Measurements from ENCODE around the gene UFC1. TPM values are rescaled to one million over a fixed set of nuclear protein-coding genes. Genes with fewer than 3 reads are reported as not detected.
A peak's percentile ranks its signal among the peaks of the same experiment; 100 is the strongest.

UFC1 gene
- total and polyA plus RNA-seq, 4 donors = 64.2 to 184 (median 107) TPM

DNA sequence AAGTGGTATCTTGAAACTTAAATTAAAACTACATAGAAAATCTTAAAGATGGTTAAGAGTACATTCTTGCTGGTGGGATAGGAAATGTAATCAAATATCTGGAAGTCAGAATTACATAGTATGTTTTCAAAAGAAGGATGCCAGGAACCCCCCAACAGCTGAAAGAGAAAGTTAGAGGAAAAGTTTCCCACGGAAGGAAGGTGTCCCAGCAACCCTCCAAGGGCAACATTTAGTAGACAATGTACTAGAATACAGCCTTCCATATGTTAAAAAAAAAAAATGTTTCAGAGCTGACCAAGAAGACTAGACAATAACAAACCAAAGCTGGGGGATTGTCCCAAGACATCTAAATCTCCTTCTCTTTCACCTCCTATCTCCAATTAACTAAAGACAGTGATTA is 23.5 kb upstream of the UFC1 start:
- Histone ChIP-seq H3K4me1 (ENCODE audit: control insufficient read depth in 1 of 2, insufficient read depth in 2 of 2, low read length in 2 of 2) (no peaks in the 10 kb centered on the region), H3K36me3 (ENCODE audit: control insufficient read depth in 1 of 2, insufficient read depth in 2 of 2, low read length in 1 of 2) (no peaks in the 10 kb centered on the region), H3K27me3 (ENCODE audit: control insufficient read depth in 1 of 2, insufficient read depth in 2 of 2, low read length in 1 of 2) (no peaks in the 10 kb centered on the region), H3K27ac (ENCODE audit: low read depth in 1 of 2, low read length in 2 of 2) (no peak overlapping the region), H3K9me3 (ENCODE audit: control insufficient read depth, low read length) (no peaks in the 10 kb centered on the region), H3K4me3 (ENCODE audit: low read length in 2 of 2) (no peak overlapping the region)
- intact Hi-C loops (cut with DNase I) = no loop called here
- DNase-seq = no peak
- ATAC-seq (ENCODE audit: low FRiP score) = no peak
- WGBS, 2 donors = 19 to 23% methylated on average over 1 of the region's 1 CpG

DNA sequence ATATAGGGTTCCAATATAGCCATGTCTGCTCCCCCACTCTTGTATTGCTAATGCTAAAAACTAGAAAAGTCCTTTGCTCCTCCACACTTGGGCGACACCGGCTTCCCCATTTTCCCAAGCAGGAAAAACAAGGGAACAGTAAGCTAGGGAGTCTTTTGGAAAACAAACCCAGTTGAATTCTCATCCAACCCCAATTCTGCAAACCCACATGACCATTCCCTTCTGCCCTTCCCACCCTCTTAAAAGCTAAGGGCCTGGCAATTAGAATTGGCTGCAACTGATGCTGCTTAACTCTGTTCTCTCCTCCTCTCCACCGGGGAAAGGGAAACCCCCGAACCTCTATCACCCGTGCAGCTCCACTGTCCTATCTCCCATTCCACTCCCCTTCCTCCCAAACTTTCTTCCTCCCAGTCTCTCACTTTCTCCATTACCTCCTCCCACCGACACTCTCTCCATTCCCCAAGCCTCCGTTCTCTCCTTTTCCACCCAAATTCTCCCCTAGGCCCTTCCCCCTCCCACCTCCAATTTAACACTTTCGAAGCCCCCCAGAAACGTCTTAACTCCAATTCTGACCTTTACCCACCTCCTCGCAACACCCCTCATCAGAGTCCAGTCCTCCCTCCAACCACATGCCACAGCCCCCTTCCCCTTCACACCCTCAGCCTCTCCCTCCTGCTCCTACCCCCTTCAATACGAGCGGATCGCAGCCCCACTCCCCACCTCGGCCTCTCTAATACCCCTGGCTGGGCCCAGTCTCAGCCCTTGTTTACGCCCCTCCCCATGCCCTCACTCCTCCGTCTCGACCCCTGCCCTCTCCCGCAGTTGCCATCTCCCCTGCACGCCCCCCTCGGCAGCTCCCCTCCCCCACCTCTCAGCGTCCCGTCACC is 22.0 kb upstream of the UFC1 start:
- Histone ChIP-seq H3K4me1 (ENCODE audit: control insufficient read depth in 1 of 2, insufficient read depth in 2 of 2, low read length in 2 of 2) (no peaks in the 10 kb centered on the region), H3K4me3 (ENCODE audit: low read length in 2 of 2) (peak overlapping the region; percentile 61 to 92), H3K9me3 (ENCODE audit: control insufficient read depth, low read length) (no peaks in the 10 kb centered on the region), H3K27ac (ENCODE audit: low read depth in 1 of 2, low read length in 2 of 2) (peak overlapping the region in 1 of 2 donors; percentile 79), H3K27me3 (ENCODE audit: control insufficient read depth in 1 of 2, insufficient read depth in 2 of 2, low read length in 1 of 2) (no peaks in the 10 kb centered on the region), H3K36me3 (ENCODE audit: control insufficient read depth in 1 of 2, insufficient read depth in 2 of 2, low read length in 1 of 2) (no peaks in the 10 kb centered on the region)
- DNase-seq (no peak), ATAC-seq (ENCODE audit: low FRiP score) (peak; percentile 48)
- WGBS, 2 donors = 1% methylated on average over 22 of the region's 22 CpGs
- intact Hi-C loops (cut with DNase I) = loop anchor here (2.0 kb wide), 2 partner anchors 21 to 27 kb away; partner anchors contain the start of genes UFC1 (in 1 of the 2) and USP21 (in 1 of the 2)

DNA sequence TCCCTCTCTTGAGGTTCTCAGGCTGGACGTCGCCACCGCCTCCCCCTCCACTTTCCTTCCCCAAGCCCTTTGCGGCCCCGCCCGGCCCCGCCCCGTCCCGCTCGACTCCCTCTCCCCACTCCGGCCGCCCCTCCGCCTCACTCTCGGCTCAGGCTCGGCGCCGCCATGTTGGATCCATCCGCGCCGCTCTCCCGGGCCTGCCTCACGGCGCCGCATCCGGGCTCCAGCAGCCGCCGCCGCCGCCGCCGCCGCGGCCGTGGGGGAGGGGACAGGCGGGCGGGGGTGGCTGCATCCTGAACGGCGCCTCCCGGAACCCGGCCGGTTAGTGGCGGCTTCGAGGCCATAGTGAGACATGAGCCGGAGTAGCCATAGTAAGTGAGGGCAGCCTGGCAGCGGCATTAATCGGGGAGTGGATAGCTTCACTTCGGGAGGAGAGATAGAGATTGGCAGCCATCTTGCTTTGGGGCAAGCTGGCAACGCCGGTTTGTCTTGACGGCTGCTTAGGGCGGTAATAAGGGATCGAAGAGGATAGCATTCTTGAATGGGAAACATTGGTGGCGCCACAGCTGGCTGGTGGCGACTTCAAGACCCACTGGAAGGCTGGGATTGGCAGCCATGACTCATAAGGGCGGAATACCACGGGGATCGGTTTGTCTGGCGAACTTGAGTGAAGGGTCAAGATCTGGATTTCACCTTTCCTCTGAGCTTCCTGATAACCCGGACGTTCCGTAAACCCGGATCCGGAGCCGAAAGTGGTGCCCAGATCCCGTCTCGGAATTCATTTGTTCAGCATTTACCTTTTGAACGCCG is 21.2 kb upstream of the UFC1 start, which contains the start of gene DEDD:
DEDD (minus strand) TSS at position 258 of the 810 bp plus-strand sequence. CDS start 8,205 bp downstream, outside the sequence.
- intact Hi-C loops (cut with DNase I) = loop anchor here (2.0 kb wide), 2 partner anchors 20 to 26 kb away; partner anchors contain the start of genes UFC1 (in 1 of the 2) and USP21 (in 1 of the 2)
- H3K4me1 ChIP-seq (ENCODE audit: control insufficient read depth in 1 of 2, insufficient read depth in 2 of 2, low read length in 2 of 2) = no peaks in the 10 kb centered on the region
- H3K27me3 ChIP-seq (ENCODE audit: control insufficient read depth in 1 of 2, insufficient read depth in 2 of 2, low read length in 1 of 2) = no peaks in the 10 kb centered on the region
- no peaks in the 10 kb centered on the region for H3K36me3 ChIP-seq (ENCODE audit: control insufficient read depth in 1 of 2, insufficient read depth in 2 of 2, low read length in 1 of 2)
- H3K9me3 ChIP-seq (ENCODE audit: control insufficient read depth, low read length) = no peaks in the 10 kb centered on the region
- 0 to 1% methylated on average over 51 to 68 of the region's 68 CpGs for WGBS, 2 donors
- ATAC-seq (ENCODE audit: low FRiP score) (peak; percentile 95), DNase-seq (peak; percentile 96 to 97)
- peak within 1 kb of the TSS; percentile 63 to 79 for H3K27ac ChIP-seq (ENCODE audit: low read depth in 1 of 2, low read length in 2 of 2)
- peak within 1 kb of the TSS; percentile 61 to 92 for H3K4me3 ChIP-seq (ENCODE audit: low read length in 2 of 2)

DNA sequence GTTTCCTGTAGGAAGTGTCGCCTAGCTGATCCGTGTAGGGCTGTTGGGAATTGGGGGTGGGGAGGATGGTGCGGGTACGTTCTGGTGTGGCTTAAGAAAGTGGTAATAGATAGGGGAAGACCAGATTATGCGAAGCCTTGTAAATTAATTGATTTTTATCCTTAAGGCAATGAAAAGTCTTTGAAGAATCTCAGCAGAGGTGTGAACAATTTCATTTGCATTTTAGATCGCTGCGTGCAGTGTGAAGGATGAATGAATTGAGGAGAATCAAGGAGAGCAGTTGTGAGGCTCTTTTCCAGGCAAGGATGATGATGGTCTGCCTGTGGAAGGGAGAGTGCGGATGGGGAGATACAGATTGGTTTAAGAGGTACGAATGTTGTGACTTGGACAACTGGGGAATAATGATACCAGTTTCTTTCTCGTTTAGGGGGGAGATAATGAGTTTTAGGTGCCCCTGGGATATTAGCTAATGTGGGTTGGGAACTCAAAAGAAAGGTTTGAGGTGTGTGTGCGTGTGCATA is 20.5 kb upstream of the UFC1 start:
- 2 to 3% methylated on average over 11 of the region's 11 CpGs for WGBS, 2 donors
- Histone ChIP-seq H3K27me3 (ENCODE audit: control insufficient read depth in 1 of 2, insufficient read depth in 2 of 2, low read length in 1 of 2) (no peaks in the 10 kb centered on the region), H3K27ac (ENCODE audit: low read depth in 1 of 2, low read length in 2 of 2) (peak overlapping the region; percentile 63 to 79), H3K4me3 (ENCODE audit: low read length in 2 of 2) (peak overlapping the region; percentile 61 to 92), H3K9me3 (ENCODE audit: control insufficient read depth, low read length) (no peaks in the 10 kb centered on the region), H3K36me3 (ENCODE audit: control insufficient read depth in 1 of 2, insufficient read depth in 2 of 2, low read length in 1 of 2) (no peaks in the 10 kb centered on the region), H3K4me1 (ENCODE audit: control insufficient read depth in 1 of 2, insufficient read depth in 2 of 2, low read length in 2 of 2) (no peaks in the 10 kb centered on the region)
- DNase-seq (no peak), ATAC-seq (ENCODE audit: low FRiP score) (no peak)
- intact Hi-C loops (cut with DNase I) = loop anchor here (2.0 kb wide), 2 partner anchors 20 to 26 kb away; partner anchors contain the start of genes UFC1 (in 1 of the 2) and USP21 (in 1 of the 2)

DNA sequence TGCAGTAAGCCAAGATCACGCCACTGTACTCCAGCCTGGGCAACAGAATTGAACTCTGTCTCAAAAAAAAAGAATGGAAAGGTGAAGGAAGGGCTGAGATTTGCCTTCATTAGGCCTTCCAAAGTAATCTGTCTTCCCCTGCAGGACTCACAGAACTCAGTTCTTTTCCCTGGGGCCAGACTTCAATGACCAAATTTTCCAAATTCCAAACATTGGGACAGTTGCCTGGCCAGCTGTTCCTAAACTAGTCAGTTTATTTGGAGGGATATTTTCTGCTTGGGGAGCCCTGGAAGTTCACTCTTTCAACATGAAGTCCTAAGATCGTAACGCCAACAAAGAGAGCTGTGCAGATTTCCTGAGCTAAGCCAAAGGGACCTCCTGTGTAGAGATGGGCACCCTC is 15.9 kb upstream of the UFC1 start:
- H3K4me3 ChIP-seq (ENCODE audit: low read length in 2 of 2) = no peak overlapping the region
- no peaks in the 10 kb centered on the region for H3K9me3 ChIP-seq (ENCODE audit: control insufficient read depth, low read length)
- H3K4me1 ChIP-seq (ENCODE audit: control insufficient read depth in 1 of 2, insufficient read depth in 2 of 2, low read length in 2 of 2) = no peaks in the 10 kb centered on the region
- WGBS, 2 donors = 55 to 65% methylated on average over 3 of the region's 3 CpGs
- H3K36me3 ChIP-seq (ENCODE audit: control insufficient read depth in 1 of 2, insufficient read depth in 2 of 2, low read length in 1 of 2) = no peaks in the 10 kb centered on the region
- DNase-seq (no peak), ATAC-seq (ENCODE audit: low FRiP score) (no peak)
- no peak overlapping the region for H3K27ac ChIP-seq (ENCODE audit: low read depth in 1 of 2, low read length in 2 of 2)
- intact Hi-C loops (cut with DNase I) = no loop called here
- H3K27me3 ChIP-seq (ENCODE audit: control insufficient read depth in 1 of 2, insufficient read depth in 2 of 2, low read length in 1 of 2) = no peaks in the 10 kb centered on the region

DNA sequence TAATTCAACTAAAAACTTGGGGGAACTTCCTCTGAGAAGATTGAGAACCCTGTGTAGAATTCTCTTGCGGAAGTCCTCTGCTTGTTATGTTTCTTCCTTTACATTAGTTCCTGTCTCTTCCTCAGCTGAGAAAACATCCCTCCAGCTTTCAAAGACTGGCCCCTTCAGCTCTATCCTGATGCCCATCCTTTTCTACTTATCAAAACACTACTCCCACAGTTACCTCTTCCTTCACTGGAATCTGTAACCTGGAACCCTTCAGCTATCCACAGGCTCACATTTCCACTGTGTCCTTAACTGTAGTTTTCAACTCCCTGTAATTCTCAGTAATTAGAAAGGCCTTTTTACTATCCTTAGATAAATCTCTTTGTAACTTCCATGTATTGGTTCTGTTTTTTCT is 15.3 kb upstream of the UFC1 start:
- no peak for DNase-seq
- intact Hi-C loops (cut with DNase I) = no loop called here
- Histone ChIP-seq H3K36me3 (ENCODE audit: control insufficient read depth in 1 of 2, insufficient read depth in 2 of 2, low read length in 1 of 2) (no peaks in the 10 kb centered on the region), H3K9me3 (ENCODE audit: control insufficient read depth, low read length) (no peaks in the 10 kb centered on the region), H3K27me3 (ENCODE audit: control insufficient read depth in 1 of 2, insufficient read depth in 2 of 2, low read length in 1 of 2) (no peaks in the 10 kb centered on the region), H3K4me3 (ENCODE audit: low read length in 2 of 2) (no peak overlapping the region), H3K27ac (ENCODE audit: low read depth in 1 of 2, low read length in 2 of 2) (no peak overlapping the region), H3K4me1 (ENCODE audit: control insufficient read depth in 1 of 2, insufficient read depth in 2 of 2, low read length in 2 of 2) (no peaks in the 10 kb centered on the region)
- no peak for ATAC-seq (ENCODE audit: low FRiP score)
- 60 to 77% methylated on average over 1 of the region's 1 CpG for WGBS, 2 donors

DNA sequence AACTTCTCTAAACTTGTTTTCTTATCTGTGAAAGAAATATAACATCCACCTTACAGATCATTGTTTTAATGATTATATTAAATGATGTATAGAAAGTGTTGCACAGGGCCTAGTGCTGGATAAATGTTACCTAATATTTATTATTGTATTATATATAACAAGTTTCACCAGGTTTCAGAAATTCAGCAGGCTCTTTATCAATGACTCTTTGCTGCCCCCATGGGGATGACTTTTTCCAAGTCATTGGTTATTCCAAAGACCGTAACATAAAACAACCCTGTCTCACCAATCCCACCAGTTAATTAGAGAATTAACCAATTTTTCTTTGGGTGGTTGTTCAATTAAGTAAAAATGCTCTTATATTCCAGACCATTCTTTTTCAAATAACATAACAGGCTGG is 14.0 kb upstream of the UFC1 start:
- 25 to 32% methylated on average over 1 of the region's 1 CpG for WGBS, 2 donors
- no peak overlapping the region for H3K4me3 ChIP-seq (ENCODE audit: low read length in 2 of 2)
- no peaks in the 10 kb centered on the region for H3K9me3 ChIP-seq (ENCODE audit: control insufficient read depth, low read length)
- H3K27ac ChIP-seq (ENCODE audit: low read depth in 1 of 2, low read length in 2 of 2) = no peak overlapping the region
- intact Hi-C loops (cut with DNase I) = no loop called here
- ATAC-seq (ENCODE audit: low FRiP score) (no peak), DNase-seq (no peak)
- H3K27me3 ChIP-seq (ENCODE audit: control insufficient read depth in 1 of 2, insufficient read depth in 2 of 2, low read length in 1 of 2) = no peaks in the 10 kb centered on the region
- H3K36me3 ChIP-seq (ENCODE audit: control insufficient read depth in 1 of 2, insufficient read depth in 2 of 2, low read length in 1 of 2) = no peaks in the 10 kb centered on the region
- no peaks in the 10 kb centered on the region for H3K4me1 ChIP-seq (ENCODE audit: control insufficient read depth in 1 of 2, insufficient read depth in 2 of 2, low read length in 2 of 2)

DNA sequence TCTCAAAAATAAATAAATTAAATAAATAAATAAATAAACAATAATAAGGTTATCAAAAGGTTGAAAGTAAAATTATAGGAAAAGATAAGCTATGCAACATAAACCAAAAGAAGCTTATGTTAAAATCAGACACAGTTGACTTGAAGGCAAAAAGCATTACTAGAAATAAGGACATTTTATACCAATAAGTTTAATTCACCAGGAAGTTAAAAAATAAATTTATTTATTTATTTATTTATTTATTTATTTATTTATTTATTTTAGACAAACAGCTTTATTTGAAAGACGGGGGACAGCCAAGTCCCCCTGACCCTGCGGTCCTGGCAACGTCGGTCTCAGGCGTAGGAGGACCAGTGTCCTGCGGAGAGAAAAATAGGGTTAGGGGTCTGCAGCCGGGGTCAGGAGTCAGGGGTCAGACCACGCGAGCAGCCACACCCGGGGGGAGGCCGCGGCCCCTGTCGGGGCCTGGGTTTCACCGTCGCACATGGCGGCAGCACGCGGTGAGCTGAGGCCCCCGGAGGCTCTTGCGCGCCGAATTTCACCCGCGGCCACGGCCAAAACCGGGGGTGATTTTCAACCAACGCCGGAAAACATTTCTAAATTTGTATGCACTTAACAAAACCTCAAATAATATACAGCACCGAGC is 12.9 kb upstream of the UFC1 start:
- DNase-seq = no peak
- no peak for ATAC-seq (ENCODE audit: low FRiP score)
- Histone ChIP-seq H3K36me3 (ENCODE audit: control insufficient read depth in 1 of 2, insufficient read depth in 2 of 2, low read length in 1 of 2) (no peaks in the 10 kb centered on the region), H3K9me3 (ENCODE audit: control insufficient read depth, low read length) (no peaks in the 10 kb centered on the region), H3K4me1 (ENCODE audit: control insufficient read depth in 1 of 2, insufficient read depth in 2 of 2, low read length in 2 of 2) (no peaks in the 10 kb centered on the region), H3K27ac (ENCODE audit: low read depth in 1 of 2, low read length in 2 of 2) (no peak overlapping the region), H3K4me3 (ENCODE audit: low read length in 2 of 2) (no peak overlapping the region), H3K27me3 (ENCODE audit: control insufficient read depth in 1 of 2, insufficient read depth in 2 of 2, low read length in 1 of 2) (no peaks in the 10 kb centered on the region)
- WGBS, 2 donors = 92 to 94% methylated on average over 29 of the region's 29 CpGs
- intact Hi-C loops (cut with DNase I) = no loop called here
